Transverse colon (tissue), 4 donors: ENCODE data around the gene ATP9A. TPM values are rescaled to one million over a fixed set of nuclear protein-coding genes. Genes with fewer than 3 reads are reported as not detected.

Source experiments
- DNase-seq: peaks from one replicate; pipeline ENCODE4 v3.0.0-alpha.2; 2019
- H3K27ac ChIP-seq, 4 donors: fragments of 200-600 bp; sonication (generic); 2 replicates each; pipeline ENCODE4 v1.5.1; 2016 to 2018; ENCODE audit warnings: inconsistent platforms in 4 of 4
- H3K27me3 ChIP-seq: fragments of 200-600 bp; sonication (generic); 2 replicates; pipeline ENCODE4 v1.5.1; 2017; ENCODE audit warnings: inconsistent platforms
- H3K36me3 ChIP-seq, 4 donors: fragments of 200-600 bp; sonication (generic); 2 replicates each; pipeline ENCODE4 v1.5.1; 2017 to 2019; ENCODE audit warnings: inconsistent platforms in 4 of 4
- H3K4me1 ChIP-seq, 4 donors: fragments of 200-600 bp; sonication (generic); 2 replicates each; pipeline ENCODE4 v1.5.1; 2017 to 2020; ENCODE audit warnings: inconsistent platforms in 4 of 4
- H3K4me3 ChIP-seq, 4 donors: fragments of 200-600 bp; sonication (generic); 1 replicate in 1 of 4; 2 replicates in 3 of 4; pipeline versions ENCODE4 v1.5.1 to v1.6.1; 2017 to 2019; ENCODE audit warnings: inconsistent platforms in 4 of 4
- H3K9me3 ChIP-seq, 2 donors: fragments of 200-600 bp; sonication (generic); 2 replicates each; pipeline ENCODE4 v1.5.1; 2017 to 2019; ENCODE audit warnings: inconsistent platforms in 2 of 2
- CTCF ChIP-seq, 5 experiments: fragments of 200-600 bp in 3 of 5; fragments of 450-650 bp in 2 of 5; sonication (generic) in 3 of 5; IDR thresholded peaks; 1 replicate in 2 of 5; 2 replicates in 3 of 5; pipeline ENCODE4 v1.5.1; 2016 to 2017; ENCODE audit warnings: antibody characterized with exemption in 5 of 5, inconsistent platforms in 3 of 5, mild to moderate bottlenecking in 2 of 5, moderate library complexity in 1 of 5
- EP300 ChIP-seq: sonication (generic); formaldehyde crosslinking; IDR thresholded peaks from one replicate; pipeline ENCODE4 v1.6.1; 2017; ENCODE audit warnings: antibody characterized with exemption, low read depth
- POLR2A ChIP-seq: fragments of 450-650 bp; IDR thresholded peaks from one replicate; pipeline ENCODE4 v1.6.1; 2016; ENCODE audit warnings: antibody characterized with exemption, mild to moderate bottlenecking, moderate library complexity
- POLR2AphosphoS5 ChIP-seq, 3 donors: sonication (generic); formaldehyde crosslinking; IDR thresholded peaks; one replicate each; pipeline ENCODE4 v1.6.1; 2016; ENCODE audit warnings: antibody characterized with exemption in 3 of 3
- WGBS, 2 donors: methylation state at CpG; one replicate each; pipeline ENCODE4 v1.1.5; 2018; ENCODE audit warnings: low coverage in 1 of 2; 5-methylcytosine and 5-hydroxymethylcytosine counted together
- in situ Hi-C, 4 donors: fragments of 200-750 bp; cut with MboI; loops; one replicate each; pipeline versions ENCODE4 v1.15.0 to v1.15.1; 2017; ENCODE audit warnings: low sequenced_read_pairs in 3 of 4, low pct_ligation_motif_present in 1 of 4, low pct_unique_long_range_greater_than_20kb in 1 of 4
- intact Hi-C: fragments of 100-400 bp; cut with DNase I; formaldehyde crosslinking; loops from one replicate; pipeline ENCODE4 v1.15.1; 2023; ENCODE audit warnings: low total_unique reads
- total RNA-seq, 4 donors: library from RNA; depleted of rRNA; stranded (reverse); fragments of >200 nt; gene quantifications; one replicate each; pipeline ENCODE4 v1.1.0, GENCODE V29; 2016

ATP9A gene
- total RNA-seq, 4 donors from 2014 or later = 66.3 to 93.0 (median 78.9) TPM

DNA sequence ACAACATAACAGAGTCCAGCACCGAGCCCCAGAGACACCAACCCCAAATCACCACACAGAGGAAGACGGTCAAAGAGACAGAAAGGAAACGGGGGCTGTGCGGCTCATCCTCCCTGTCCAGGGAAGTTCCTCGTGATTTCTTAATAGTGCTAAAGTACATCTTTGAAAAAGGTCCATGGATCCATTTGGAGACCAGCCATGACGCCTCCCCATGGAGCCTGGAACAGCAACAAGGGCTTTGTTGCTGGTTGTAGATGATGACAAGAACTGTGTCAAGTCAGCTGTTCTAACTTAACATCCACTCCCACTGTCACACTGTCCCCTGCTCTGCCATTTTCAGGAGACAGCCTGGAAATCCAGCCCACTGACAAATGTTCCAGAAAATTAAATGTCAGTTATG, 99.7 kb downstream of the ATP9A start:
- intact Hi-C loops = no loop called here
- no peak overlapping the region for H3K27ac ChIP-seq
- peaks cover 0 to 17% (median 0%) of the 10 kb centered on the region in 4 donors for H3K36me3 ChIP-seq
- H3K4me3 ChIP-seq = no peak overlapping the region
- 83% methylated on average over 6 of the region's 6 CpGs; no CpG with 5 or more reads in 1 of the 2 donors for WGBS, 2 donors
- no peak for DNase-seq
- H3K4me1 ChIP-seq = no peaks in the 10 kb centered on the region
- in situ Hi-C loops = no loop called here
- H3K9me3 ChIP-seq = no peaks in the 10 kb centered on the region
- TF ChIP-seq POLR2A (no peak), CTCF (IDR thresholded peaks at IDR 0.05) (no peak), EP300 (no peak), POLR2AphosphoS5 (IDR thresholded peaks at IDR 0.05) (no peak)
- H3K27me3 ChIP-seq = no peaks in the 10 kb centered on the region

GRCh38 chr20:51667491-51667890, 100.7 kb downstream of the ATP9A start:
- TF ChIP-seq CTCF (IDR thresholded peaks at IDR 0.05) (no peak), POLR2AphosphoS5 (IDR thresholded peaks at IDR 0.05) (no peak), POLR2A (no peak), EP300 (no peak)
- in situ Hi-C loops (no loop called here), intact Hi-C loops (no loop called here)
- DNase-seq = no peak
- H3K9me3 ChIP-seq = no peaks in the 10 kb centered on the region
- H3K4me3 ChIP-seq = no peak overlapping the region
- no peaks in the 10 kb centered on the region for H3K4me1 ChIP-seq
- no peaks in the 10 kb centered on the region for H3K27me3 ChIP-seq
- H3K27ac ChIP-seq = no peak overlapping the region
- 81 to 94% methylated on average over 4 to 8 of the region's 8 CpGs for WGBS, 2 donors
- peaks cover 0 to 11% (median 0%) of the 10 kb centered on the region in 4 donors for H3K36me3 ChIP-seq

DNA sequence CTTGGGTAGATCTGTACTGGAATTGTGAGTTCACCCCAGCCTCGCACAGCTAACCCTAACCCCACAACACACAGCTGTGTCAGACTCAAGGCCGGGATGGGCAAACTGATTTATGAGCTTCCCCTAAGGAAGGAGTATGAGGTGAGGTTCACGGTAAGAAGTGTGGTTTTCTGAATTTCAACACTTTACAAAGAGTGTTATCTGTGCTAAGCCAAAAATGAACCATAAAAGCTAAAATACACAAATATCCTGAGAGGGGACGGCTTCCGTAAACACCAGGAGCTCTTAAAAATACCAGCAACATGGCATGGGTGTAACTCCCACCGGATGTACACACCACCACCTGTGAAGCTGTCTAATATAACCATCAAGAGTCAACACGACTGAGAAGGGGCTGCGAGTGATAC, 101.2 kb downstream of the ATP9A start:
- 47 to 76% methylated on average over 4 to 8 of the region's 8 CpGs for WGBS, 2 donors
- Histone ChIP-seq H3K4me1 (no peaks in the 10 kb centered on the region), H3K27me3 (no peaks in the 10 kb centered on the region), H3K4me3 (no peak overlapping the region), H3K36me3 (peaks cover 0 to 11% (median 0%) of the 10 kb centered on the region in 4 donors), H3K27ac (no peak overlapping the region), H3K9me3 (no peaks in the 10 kb centered on the region)
- TF ChIP-seq POLR2A = no peak
- TF ChIP-seq EP300 = no peak
- TF ChIP-seq POLR2AphosphoS5 (IDR thresholded peaks at IDR 0.05) = no peak
- no peak for TF ChIP-seq CTCF (IDR thresholded peaks at IDR 0.05)
- DNase-seq = no peak
- intact Hi-C loops = no loop called here
- in situ Hi-C loops = no loop called here

DNA sequence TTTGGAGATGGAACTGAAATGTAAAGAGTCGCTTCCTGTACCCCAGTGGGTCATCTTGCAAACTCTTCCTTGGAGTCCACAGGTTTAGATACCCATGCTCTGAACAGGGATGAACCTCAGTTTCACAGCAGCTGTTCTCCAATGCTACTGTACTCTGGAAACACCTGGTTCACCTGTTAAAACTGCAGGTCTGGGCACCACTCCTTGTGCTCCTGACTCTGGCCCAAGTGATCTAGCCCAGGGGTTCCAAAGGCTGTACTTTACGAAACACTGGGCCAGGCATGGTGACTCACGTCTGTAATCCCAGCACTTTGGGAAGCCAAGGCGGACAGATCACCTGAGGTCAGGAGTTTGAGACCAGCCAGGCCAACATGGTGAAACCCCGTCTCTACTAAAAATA, 102.1 kb downstream of the ATP9A start:
- TF ChIP-seq POLR2A = no peak
- no peak for TF ChIP-seq EP300
- H3K9me3 ChIP-seq = no peaks in the 10 kb centered on the region
- no peaks in the 10 kb centered on the region for H3K27me3 ChIP-seq
- WGBS, 2 donors = 89 to 100% methylated on average over 1 to 5 of the region's 5 CpGs
- no peak overlapping the region for H3K27ac ChIP-seq
- in situ Hi-C loops (no loop called here), intact Hi-C loops (no loop called here)
- H3K4me3 ChIP-seq = no peak overlapping the region
- DNase-seq = no peak
- H3K36me3 ChIP-seq = peaks cover 0 to 11% (median 0%) of the 10 kb centered on the region in 4 donors
- no peaks in the 10 kb centered on the region for H3K4me1 ChIP-seq

DNA sequence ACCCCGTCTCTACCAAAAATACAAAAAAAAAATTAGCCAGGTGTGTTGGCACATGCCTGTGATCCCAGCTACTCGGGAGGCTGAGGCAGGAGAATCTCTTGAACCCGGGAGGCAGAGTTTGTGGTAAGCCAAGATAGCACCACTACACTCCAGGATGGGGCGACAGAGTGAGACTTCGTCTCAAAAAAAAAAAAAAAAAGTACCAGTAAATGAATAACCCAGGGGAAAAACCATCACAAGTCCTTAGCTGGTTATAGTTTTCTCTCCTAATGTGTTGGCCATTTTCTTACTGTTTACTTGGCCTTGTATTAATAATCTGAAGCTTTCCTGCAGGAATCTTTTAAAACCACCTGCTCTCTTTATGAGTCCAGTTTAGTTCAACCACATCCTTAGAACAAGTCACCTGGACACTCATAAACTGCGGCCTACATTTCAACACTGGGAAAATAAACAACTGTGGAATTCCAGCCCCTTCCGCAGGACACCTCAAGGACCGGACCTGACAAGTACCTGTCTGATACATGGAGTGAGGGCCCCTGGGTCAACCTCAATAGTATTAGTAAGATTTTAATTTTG, 102.6 kb downstream of the ATP9A start:
- Histone ChIP-seq H3K9me3 (no peaks in the 10 kb centered on the region), H3K4me3 (no peak overlapping the region), H3K4me1 (no peaks in the 10 kb centered on the region), H3K27ac (no peak overlapping the region), H3K27me3 (no peaks in the 10 kb centered on the region), H3K36me3 (peaks cover 0 to 11% (median 0%) of the 10 kb centered on the region in 4 donors)
- no peak for DNase-seq
- no peak for TF ChIP-seq EP300
- intact Hi-C loops (no loop called here), in situ Hi-C loops (no loop called here)
- WGBS, 2 donors = 75 to 82% methylated on average over 1 to 8 of the region's 8 CpGs
